Mesenchymal stem cell (in vitro differentiated cells and primary cell): ENCODE measurements around the gene DGKH.

Source experiments
- DNase-seq: peaks from one replicate; pipeline ENCODE4 v3.0.0-alpha.2; 2013
- H2AFZ ChIP-seq: one replicate; pipeline ENCODE4 v1.6.1; 2013; ENCODE audit warnings: low read depth, mild to moderate bottlenecking, control low read depth, inconsistent platforms, low read length, moderate library complexity
- H2AK5ac ChIP-seq: 2 replicates; pipeline ENCODE4 v1.6.1; 2013; ENCODE audit warnings: low read length, moderate library complexity, mild to moderate bottlenecking, inconsistent platforms; ENCODE audit not compliant: severe bottlenecking
- H2BK120ac ChIP-seq: one replicate; pipeline ENCODE4 v1.6.1; 2013; ENCODE audit warnings: low read depth, mild to moderate bottlenecking, inconsistent platforms, low read length, moderate library complexity
- H2BK12ac ChIP-seq, 2 experiments: one replicate each; pipeline ENCODE4 v1.6.1; 2013; ENCODE audit warnings: inconsistent platforms in 2 of 2, low read length in 2 of 2, mild to moderate bottlenecking in 2 of 2, moderate library complexity in 2 of 2, control low read depth in 1 of 2
- H2BK15ac ChIP-seq: one replicate; pipeline ENCODE4 v1.6.1; 2013; ENCODE audit warnings: mild to moderate bottlenecking, low read depth, inconsistent platforms; ENCODE audit not compliant: poor library complexity, severe bottlenecking
- H2BK5ac ChIP-seq: 2 replicates; pipeline ENCODE4 v1.6.1; 2013; ENCODE audit warnings: low read depth, mild to moderate bottlenecking, low read length, control low read depth, inconsistent platforms; ENCODE audit not compliant: poor library complexity, severe bottlenecking
- H3K14ac ChIP-seq, 2 experiments: one replicate each; pipeline ENCODE4 v1.6.1; 2013; ENCODE audit warnings: inconsistent platforms in 2 of 2, low read length in 2 of 2, control low read depth in 1 of 2, mild to moderate bottlenecking in 1 of 2, moderate library complexity in 1 of 2
- H3K18ac ChIP-seq, 2 experiments: one replicate each; pipeline ENCODE4 v1.6.1; 2013; ENCODE audit warnings: inconsistent platforms in 2 of 2, low read length in 2 of 2, control low read depth in 1 of 2, low read depth in 1 of 2, mild to moderate bottlenecking in 1 of 2
- H3K23ac ChIP-seq, 2 experiments: one replicate each; pipeline ENCODE4 v1.6.1; 2013; ENCODE audit warnings: inconsistent platforms in 2 of 2, low read length in 2 of 2, mild to moderate bottlenecking in 2 of 2, moderate library complexity in 2 of 2, control low read depth in 1 of 2
- H3K27ac ChIP-seq: 2 replicates; pipeline ENCODE4 v1.5.1; 2013; ENCODE audit warnings: mild to moderate bottlenecking, moderate library complexity, low read length, control low read depth, inconsistent platforms; ENCODE audit not compliant: poor library complexity, severe bottlenecking
- H3K27me3 ChIP-seq, 2 experiments: 2 replicates each; pipeline versions ENCODE4 v1.6.1 to v1.7.0; 2013; ENCODE audit warnings: low read length in 2 of 2, mild to moderate bottlenecking in 2 of 2, moderate library complexity in 2 of 2, control low read depth in 1 of 2, inconsistent platforms in 1 of 2; ENCODE audit not compliant: control insufficient read depth in 1 of 2, insufficient read depth in 1 of 2
- H3K36me3 ChIP-seq, 2 experiments: 2 replicates each; pipeline versions ENCODE4 v1.6.1 to v1.7.0; 2013; ENCODE audit warnings: low read length in 2 of 2, control low read depth in 1 of 2, inconsistent platforms in 1 of 2, low read depth in 1 of 2, mild to moderate bottlenecking in 1 of 2; ENCODE audit not compliant: insufficient read depth in 2 of 2, control insufficient read depth in 1 of 2
- H3K4ac ChIP-seq, 2 experiments: one replicate each; pipeline ENCODE4 v1.6.1; 2013; ENCODE audit warnings: inconsistent platforms in 2 of 2, low read length in 2 of 2, mild to moderate bottlenecking in 2 of 2, moderate library complexity in 2 of 2, control low read depth in 1 of 2, low read depth in 1 of 2
- H3K4me1 ChIP-seq: 2 replicates; pipeline ENCODE4 v1.6.1; 2013; ENCODE audit warnings: low read depth, low read length, control low read depth; ENCODE audit not compliant: control insufficient read depth, insufficient read depth
- H3K4me2 ChIP-seq: 2 replicates; pipeline ENCODE4 v1.6.1; 2013; ENCODE audit warnings: low read length, mild to moderate bottlenecking, inconsistent platforms; ENCODE audit not compliant: poor library complexity, severe bottlenecking
- H3K4me3 ChIP-seq, 2 experiments: 2 replicates each; pipeline versions ENCODE4 v1.5.1 to v1.7.0; 2013; ENCODE audit warnings: low read length in 2 of 2, mild to moderate bottlenecking in 2 of 2, control low read depth in 1 of 2, low read depth in 1 of 2; ENCODE audit not compliant: insufficient read depth in 1 of 2
- H3K79me1 ChIP-seq: replicated peaks from 2 replicates; pipeline ENCODE4 v1.6.1; 2013; ENCODE audit warnings: mild to moderate bottlenecking, control low read depth, low read length, inconsistent platforms; ENCODE audit not compliant: poor library complexity, severe bottlenecking
- H3K9ac ChIP-seq: 2 replicates; pipeline ENCODE4 v1.7.0; 2013; ENCODE audit warnings: mild to moderate bottlenecking, low read length, moderate library complexity
- H3K9me3 ChIP-seq: 2 replicates; pipeline ENCODE4 v1.7.0; 2013; ENCODE audit warnings: mild to moderate bottlenecking, low read length; ENCODE audit not compliant: control insufficient read depth
- H4K8ac ChIP-seq: one replicate; pipeline ENCODE4 v1.6.1; 2013; ENCODE audit warnings: inconsistent platforms, mild to moderate bottlenecking, low read length, moderate library complexity
- H4K91ac ChIP-seq: one replicate; pipeline ENCODE4 v1.6.1; 2013; ENCODE audit warnings: mild to moderate bottlenecking, low read length, inconsistent platforms
- WGBS: methylation state at CpG from one replicate; pipeline ENCODE4 v1.1.7; 2013; ENCODE audit warnings: mixed read lengths; 5-methylcytosine and 5-hydroxymethylcytosine counted together

DGKH gene

DNA sequence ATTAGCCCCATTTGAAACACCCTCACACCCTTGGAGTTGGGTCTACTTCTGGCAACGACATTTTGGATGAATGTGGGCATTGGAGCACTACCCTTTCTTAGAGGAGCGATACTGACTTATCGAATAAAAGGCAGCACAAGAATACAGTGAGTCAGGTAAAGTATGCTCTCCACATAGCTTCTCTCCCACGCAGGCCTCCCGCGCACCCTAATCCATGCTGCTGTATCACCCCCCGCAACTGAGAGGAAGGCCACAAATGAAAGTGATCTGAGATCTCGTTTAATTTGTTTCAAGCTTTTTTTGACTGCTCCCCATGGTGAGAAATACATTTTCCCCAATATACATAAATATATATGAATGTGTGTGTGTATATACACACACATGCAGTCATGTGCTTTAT is 198.1 kb downstream of the DGKH start:
- H3K18ac ChIP-seq, result no peak overlapping the region
- H3K27me3 ChIP-seq, result no peaks in the 10 kb centered on the region
- no peak overlapping the region for H2BK12ac ChIP-seq
- no peak overlapping the region for H2BK15ac ChIP-seq
- no peak overlapping the region for H3K4ac ChIP-seq
- no peaks in the 10 kb centered on the region for H3K79me1 ChIP-seq
- no peak overlapping the region for H2AFZ ChIP-seq
- no peak overlapping the region for H3K27ac ChIP-seq
- H3K36me3 ChIP-seq, result peaks cover 0 to 7% of the 10 kb centered on the region in 2 experiments
- no peak overlapping the region for H3K4me2 ChIP-seq
- WGBS, result 93% methylated on average over 7 of the region's 8 CpGs
- H4K8ac ChIP-seq, result no peak overlapping the region
- H3K9ac ChIP-seq, result no peak overlapping the region
- H3K23ac ChIP-seq, result no peak overlapping the region
- H3K4me1 ChIP-seq, result no peaks in the 10 kb centered on the region
- H2BK120ac ChIP-seq, result no peak overlapping the region
- H3K4me3 ChIP-seq, result no peak overlapping the region
- H4K91ac ChIP-seq, result no peak overlapping the region
- no peak overlapping the region for H2AK5ac ChIP-seq
- no peak overlapping the region for H3K14ac ChIP-seq
- H2BK5ac ChIP-seq, result no peak overlapping the region
- no peak for DNase-seq
- H3K9me3 ChIP-seq, result no peaks in the 10 kb centered on the region

GRCh38 chr13:42247883-42248282 is 199.4 kb downstream of the DGKH start:
- Histone ChIP-seq H3K4me1 (no peaks in the 10 kb centered on the region), H3K27ac (no peak overlapping the region), H2BK15ac (no peak overlapping the region), H4K91ac (no peak overlapping the region), H3K9me3 (no peaks in the 10 kb centered on the region), H2BK5ac (no peak overlapping the region), H3K4me2 (no peak overlapping the region), H3K9ac (no peak overlapping the region), H3K79me1 (no peaks in the 10 kb centered on the region), H2AFZ (no peak overlapping the region), H2BK12ac (no peak overlapping the region), H3K18ac (no peak overlapping the region), H3K27me3 (no peaks in the 10 kb centered on the region), H3K4me3 (no peak overlapping the region), H2AK5ac (no peak overlapping the region), H3K23ac (no peak overlapping the region), H3K4ac (no peak overlapping the region), H2BK120ac (no peak overlapping the region), H3K14ac (no peak overlapping the region), H4K8ac (no peak overlapping the region), H3K36me3 (peaks cover 0 to 2% of the 10 kb centered on the region in 2 experiments)
- 100% methylated on average over 2 of the region's 2 CpGs for WGBS
- no peak for DNase-seq

GRCh38 chr13:42255886-42256285 is 207.4 kb downstream of the DGKH start:
- H3K23ac ChIP-seq, result no peak overlapping the region
- H4K8ac ChIP-seq, result no peak overlapping the region
- no peaks in the 10 kb centered on the region for H3K27me3 ChIP-seq
- H3K4me3 ChIP-seq, result no peak overlapping the region
- no peak overlapping the region for H4K91ac ChIP-seq
- H3K18ac ChIP-seq, result no peak overlapping the region
- H2AK5ac ChIP-seq, result no peak overlapping the region
- no peak overlapping the region for H2BK5ac ChIP-seq
- no peak overlapping the region for H3K14ac ChIP-seq
- no peak overlapping the region for H2AFZ ChIP-seq
- H2BK12ac ChIP-seq, result no peak overlapping the region
- H3K9me3 ChIP-seq, result no peaks in the 10 kb centered on the region
- no peak overlapping the region for H3K27ac ChIP-seq
- no peaks in the 10 kb centered on the region for H3K36me3 ChIP-seq
- H2BK120ac ChIP-seq, result no peak overlapping the region
- 87% methylated on average over 5 of the region's 5 CpGs for WGBS
- H3K4me2 ChIP-seq, result no peak overlapping the region
- H3K4me1 ChIP-seq, result no peaks in the 10 kb centered on the region
- no peak overlapping the region for H3K9ac ChIP-seq
- no peak for DNase-seq
- H3K79me1 ChIP-seq, result no peaks in the 10 kb centered on the region
- no peak overlapping the region for H3K4ac ChIP-seq
- H2BK15ac ChIP-seq, result no peak overlapping the region

DNA sequence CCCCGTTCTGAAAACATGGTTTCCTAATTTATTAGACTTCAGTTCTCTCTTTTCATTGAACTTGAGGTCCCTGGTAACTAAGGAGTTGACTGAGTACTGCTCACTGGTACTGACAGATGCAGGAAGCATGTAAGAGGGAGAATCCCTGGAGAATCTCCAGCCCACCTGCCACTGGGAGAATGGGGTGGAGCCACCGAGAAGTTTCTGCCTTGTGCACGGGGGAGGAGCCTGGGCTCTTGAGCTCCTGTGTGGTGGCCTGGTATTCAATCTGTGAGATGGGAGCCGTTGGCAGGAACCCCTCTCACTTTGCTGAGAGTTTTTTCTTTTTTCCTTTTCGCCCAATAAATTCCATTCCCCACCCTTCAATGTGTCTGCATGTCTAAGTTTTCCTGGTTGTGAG is 210.3 kb downstream of the DGKH start:
- no peak overlapping the region for H4K8ac ChIP-seq
- no peak overlapping the region for H2BK5ac ChIP-seq
- no peak overlapping the region for H2AFZ ChIP-seq
- no peaks in the 10 kb centered on the region for H3K36me3 ChIP-seq
- no peak overlapping the region for H3K18ac ChIP-seq
- no peak overlapping the region for H3K14ac ChIP-seq
- H3K9ac ChIP-seq, result no peak overlapping the region
- 53% methylated on average over 3 of the region's 5 CpGs for WGBS
- no peak overlapping the region for H3K4ac ChIP-seq
- H3K79me1 ChIP-seq, result no peaks in the 10 kb centered on the region
- no peak overlapping the region for H3K23ac ChIP-seq
- H3K4me2 ChIP-seq, result no peak overlapping the region
- no peak overlapping the region for H2BK15ac ChIP-seq
- H3K4me1 ChIP-seq, result no peaks in the 10 kb centered on the region
- no peak overlapping the region for H3K27ac ChIP-seq
- H2BK120ac ChIP-seq, result no peak overlapping the region
- DNase-seq, result no peak
- H4K91ac ChIP-seq, result no peak overlapping the region
- H3K9me3 ChIP-seq, result no peaks in the 10 kb centered on the region
- H2AK5ac ChIP-seq, result no peak overlapping the region
- no peak overlapping the region for H3K4me3 ChIP-seq
- H2BK12ac ChIP-seq, result no peak overlapping the region
- H3K27me3 ChIP-seq, result no peaks in the 10 kb centered on the region
